Esophagus (tissue), 2 donors: Measurements from ENCODE around the gene RHEB. TPM values are rescaled to one million over a fixed set of nuclear protein-coding genes. Genes with fewer than 3 reads are reported as not detected.
"Not testable (repeated sequence)": the region's sequence is repeated elsewhere in the genome, so short reads cannot be mapped to it uniquely, and the experiment has no call there.

ENCODE experiments used
- H3K27ac ChIP-seq, 2 donors: one replicate each; pipeline ENCODE4 v1.5.1; 2013; ENCODE audit warnings: low read depth in 2 of 2, mild to moderate bottlenecking in 2 of 2, inconsistent platforms in 1 of 2, low read length in 1 of 2, moderate library complexity in 1 of 2
- H3K27me3 ChIP-seq, 2 donors: one replicate each; pipeline ENCODE4 v1.6.1; 2013; ENCODE audit warnings: low read length in 2 of 2, control low read depth in 1 of 2, mild to moderate bottlenecking in 1 of 2; ENCODE audit not compliant: insufficient read depth in 2 of 2, control insufficient read depth in 1 of 2
- H3K36me3 ChIP-seq, 2 donors: one replicate each; pipeline ENCODE4 v1.6.1; 2013; ENCODE audit warnings: low read length in 1 of 2; ENCODE audit not compliant: control insufficient read depth in 2 of 2, insufficient read depth in 2 of 2
- H3K4me1 ChIP-seq, 2 donors: one replicate each; pipeline ENCODE4 v1.6.1; 2013; ENCODE audit warnings: low read length in 1 of 2; ENCODE audit not compliant: control insufficient read depth in 2 of 2, insufficient read depth in 2 of 2
- H3K4me3 ChIP-seq, 2 donors: one replicate each; pipeline ENCODE4 v1.5.1; 2013; ENCODE audit warnings: low read length in 2 of 2, mild to moderate bottlenecking in 2 of 2, low read depth in 1 of 2, moderate library complexity in 1 of 2
- H3K9me3 ChIP-seq, 2 donors: one replicate each; pipeline ENCODE4 v1.6.1; 2013; ENCODE audit warnings: mild to moderate bottlenecking in 2 of 2, low read depth in 1 of 2, low read length in 1 of 2, moderate library complexity in 1 of 2; ENCODE audit not compliant: control insufficient read depth in 2 of 2, insufficient read depth in 1 of 2
- WGBS, 2 donors: extraction: QIAGEN DNeasy Blood & Tissue Kit; methylation state at CpG; one replicate each; pipeline ENCODE4 v1.1.7; 2013; 5-methylcytosine and 5-hydroxymethylcytosine counted together
- polyA plus RNA-seq, 2 donors: library from polyadenylated mRNA; stranded (reverse); fragments of 200-250 nt; gene quantifications; one replicate each; pipeline ENCODE4 v1.2.3, GENCODE V29; 2013
- donor health status: healthy with polysubstance abuse.
- donor health status: Bipolar disorder and iron deficiency.

The RHEB gene
- polyA plus RNA-seq, 2 donors, result 48.5 to 58.2 TPM

GRCh38 chr7:151537818-151538561 is 18.3 kb upstream of the RHEB start:
- Histone ChIP-seq H3K27ac (no peak overlapping the region), H3K9me3 (no peaks in the 10 kb centered on the region), H3K36me3 (no peaks in the 10 kb centered on the region), H3K27me3 (no peaks in the 10 kb centered on the region), H3K4me3 (no peak overlapping the region), H3K4me1 (peaks cover 0 to 2% of the 10 kb centered on the region in 2 donors)
- 21 to 24% methylated on average over 8 of the region's 8 CpGs for WGBS, 2 donors

- H3K4me1 ChIP-seq, H3K27me3 ChIP-seq, H3K4me3 ChIP-seq, H3K9me3 ChIP-seq, H3K36me3 ChIP-seq, H3K27ac ChIP-seq: not testable (repeated sequence)
- WGBS, 2 donors, result 88 to 90% methylated on average over 2 of the region's 2 CpGs
Measured at GRCh38 chr7:151536178-151536577, 16.5 kb upstream of the RHEB start.

- Histone ChIP-seq H3K27ac (no peak overlapping the region), H3K4me3 (no peak overlapping the region)
Measured at GRCh38 chr7:151529842-151530241, 10.1 kb upstream of the RHEB start.

GRCh38 chr7:151524845-151525244 is 5.2 kb upstream of the RHEB start:
- H3K27ac ChIP-seq, result no peak overlapping the region
- WGBS, 2 donors, result 78 to 93% methylated on average over 2 of the region's 2 CpGs
- peaks cover 0 to 3% of the 10 kb centered on the region in 2 donors for H3K4me1 ChIP-seq
- no peaks in the 10 kb centered on the region for H3K27me3 ChIP-seq
- peaks cover 0 to under 1% of the 10 kb centered on the region in 2 donors for H3K9me3 ChIP-seq
- H3K36me3 ChIP-seq, result no peaks in the 10 kb centered on the region
- H3K4me3 ChIP-seq, result no peak overlapping the region

More at GRCh38 chr7:151529842-151530241, 10.1 kb upstream of the RHEB start:
- Histone ChIP-seq H3K9me3 (peaks cover 0 to 3% of the 10 kb centered on the region in 2 donors), H3K36me3 (no peaks in the 10 kb centered on the region), H3K4me1 (no peaks in the 10 kb centered on the region), H3K27me3 (no peaks in the 10 kb centered on the region)

GRCh38 chr7:151524331-151524730 is 4.6 kb upstream of the RHEB start:
- 90 to 92% methylated on average over 8 of the region's 8 CpGs for WGBS, 2 donors
- H3K27me3 ChIP-seq, result no peaks in the 10 kb centered on the region
- no peaks in the 10 kb centered on the region for H3K9me3 ChIP-seq
- no peak overlapping the region for H3K27ac ChIP-seq
- H3K36me3 ChIP-seq, result no peaks in the 10 kb centered on the region
- no peak overlapping the region for H3K4me3 ChIP-seq
- H3K4me1 ChIP-seq, result peaks cover 0 to 3% of the 10 kb centered on the region in 2 donors

- Histone ChIP-seq H3K9me3 (no peaks in the 10 kb centered on the region), H3K4me3 (peak overlapping the region; percentile 51 to 62), H3K4me1 (peaks cover 3 to 6% of the 10 kb centered on the region in 2 donors), H3K36me3 (no peaks in the 10 kb centered on the region), H3K27ac (peak overlapping the region; percentile 87 to 97), H3K27me3 (no peaks in the 10 kb centered on the region)
- 9 to 11% methylated on average over 48 to 55 of the region's 55 CpGs for WGBS, 2 donors
Measured at GRCh38 chr7:151520419-151521261, 945 bp upstream of the RHEB start.

- H3K27me3 ChIP-seq, H3K4me1 ChIP-seq: not testable (repeated sequence)
- WGBS, 2 donors, result 1% methylated on average over 66 to 115 of the region's 118 CpGs
Measured at GRCh38 chr7:151518947-151519764, 539 bp downstream of the RHEB start.

GRCh38 chr7:151518105-151518946 is 1.4 kb downstream of the RHEB start:
- H3K4me3 ChIP-seq, result peak overlapping the region; percentile 64 to 84
- no peaks in the 10 kb centered on the region for H3K36me3 ChIP-seq
- WGBS, 2 donors, result 1 to 3% methylated on average over 36 of the region's 36 CpGs
- H3K9me3 ChIP-seq, result no peaks in the 10 kb centered on the region
- no peaks in the 10 kb centered on the region for H3K27me3 ChIP-seq
- H3K27ac ChIP-seq, result peak overlapping the region; percentile 99 to 100
- peaks cover 3 to 6% of the 10 kb centered on the region in 2 donors for H3K4me1 ChIP-seq

More at GRCh38 chr7:151518947-151519764, 539 bp downstream of the RHEB start:
- not testable (repeated sequence) for H3K9me3 ChIP-seq, H3K36me3 ChIP-seq
- Histone ChIP-seq H3K27ac (peak overlapping the region; percentile 99 to 100), H3K4me3 (peak overlapping the region; percentile 64 to 84)
